Measurements from ENCODE around the gene EME1. TPM values are rescaled to one million over a fixed set of nuclear protein-coding genes. Genes with fewer than 3 reads are reported as not detected.
A peak's percentile ranks its signal among the peaks of the same experiment; 100 is the strongest.
"Not testable (repeated sequence)": the region's sequence is repeated elsewhere in the genome, so short reads cannot be mapped to it uniquely, and the experiment has no call there.

EME1 gene
- total RNA-seq, 1 donor from 2014 or later, result 0.35 TPM

DNA sequence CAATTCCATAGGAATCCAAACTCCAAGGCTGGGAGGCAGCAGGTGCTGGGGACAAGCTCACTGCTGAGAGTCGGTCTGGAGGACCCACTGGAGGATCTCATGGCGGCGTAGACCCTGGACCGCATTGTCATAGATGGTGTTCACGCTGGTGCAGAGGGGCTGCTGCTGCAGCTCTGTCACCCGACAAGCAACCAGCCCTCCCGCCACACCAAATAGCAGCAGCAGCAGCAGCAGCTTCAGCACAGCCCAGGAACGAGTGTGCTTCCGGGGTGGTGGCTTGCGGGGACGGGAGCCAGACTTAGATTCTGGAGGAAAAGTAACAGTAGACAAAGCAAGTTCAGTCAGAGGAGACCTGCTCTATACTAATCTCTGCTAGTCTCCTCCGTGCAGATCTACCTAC is 9.9 kb downstream of the EME1 start:
- intact Hi-C loops (cut with DNase I), result no loop called here
- no peak for DNase-seq (ENCODE audit: low spot score)

DNA sequence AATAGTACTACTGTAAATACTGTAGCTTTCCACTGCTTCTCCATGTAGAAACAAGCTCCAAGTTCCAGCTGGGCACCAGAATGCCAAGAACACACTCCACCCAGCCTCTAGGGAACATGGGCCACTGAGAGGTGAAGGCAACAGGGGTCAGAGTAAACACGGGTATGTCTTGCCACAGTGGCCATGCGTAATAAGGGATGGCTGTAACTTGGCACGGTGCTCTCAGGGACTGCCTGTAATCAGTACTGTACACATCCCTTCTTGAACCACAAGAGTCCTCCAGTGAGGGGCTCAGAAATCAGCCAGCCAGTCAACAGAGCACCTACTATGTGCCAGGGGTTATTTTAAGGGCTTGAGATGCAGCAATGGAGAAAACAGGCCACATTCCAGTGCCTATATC is 13.5 kb downstream of the EME1 start:
- intact Hi-C loops (cut with DNase I), result no loop called here
- DNase-seq (ENCODE audit: low spot score), result no peak

DNA sequence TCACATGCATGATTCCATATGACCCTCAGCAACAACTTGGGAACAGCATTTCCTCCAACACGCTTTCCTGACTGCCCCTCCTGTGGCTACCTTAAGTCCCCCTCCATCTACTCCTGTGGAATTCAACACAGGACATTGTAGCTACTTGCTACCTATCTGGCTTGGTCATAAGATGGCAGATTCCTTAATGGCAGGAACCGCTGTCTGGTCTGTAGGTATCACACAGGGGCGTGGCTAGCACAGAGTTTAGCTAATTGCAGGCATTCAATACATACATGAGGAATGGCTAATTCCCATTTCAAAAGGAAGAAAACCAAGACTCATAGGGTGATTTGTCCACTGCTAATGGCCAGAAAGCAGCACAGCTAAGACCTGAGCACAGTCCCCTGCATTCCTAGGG is 15.7 kb downstream of the EME1 start:
- intact Hi-C loops (cut with DNase I), result no loop called here
- no peak for DNase-seq (ENCODE audit: low spot score)

DNA sequence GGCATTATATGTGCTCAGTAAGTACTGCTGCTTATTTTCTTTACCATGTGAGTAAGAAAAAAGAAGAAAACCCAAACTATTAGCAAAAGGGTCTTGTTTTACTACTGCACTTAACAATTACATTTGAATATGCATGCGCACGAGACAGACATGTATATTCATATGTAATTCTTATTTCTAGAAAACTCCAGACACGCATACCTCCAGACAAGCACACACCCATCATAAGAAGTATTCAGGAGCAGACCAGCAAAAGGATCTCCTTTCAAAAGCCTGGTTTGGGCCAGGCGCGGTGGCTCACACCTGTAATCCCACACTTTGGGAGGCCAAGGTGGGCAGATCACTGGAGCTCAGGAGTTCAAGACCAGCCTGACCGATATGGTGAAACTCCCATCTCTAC is 16.5 kb downstream of the EME1 start:
- no peak for DNase-seq (ENCODE audit: low spot score)
- intact Hi-C loops (cut with DNase I), result no loop called here

DNA sequence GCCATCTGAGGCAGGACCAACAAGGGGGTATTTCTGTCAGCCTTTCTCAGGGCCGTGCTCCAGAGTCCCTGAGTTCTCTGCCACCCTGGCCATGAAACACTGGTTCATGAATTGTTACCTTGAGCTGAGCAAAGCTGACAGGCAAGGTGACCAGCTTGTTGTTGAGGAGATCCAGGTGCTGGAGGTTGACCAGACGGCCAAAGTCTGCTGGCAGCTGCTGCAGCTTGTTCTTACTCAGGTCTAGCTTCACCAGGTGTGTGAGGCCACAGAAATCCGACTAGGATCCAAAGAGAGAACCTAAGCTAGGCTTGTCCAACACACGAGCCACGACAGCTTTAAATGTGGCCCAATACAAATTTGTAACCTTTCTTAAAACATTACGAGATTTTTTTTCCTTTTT is 19.6 kb downstream of the EME1 start:
- intact Hi-C loops (cut with DNase I), result no loop called here
- DNase-seq (ENCODE audit: low spot score), result no peak

DNA sequence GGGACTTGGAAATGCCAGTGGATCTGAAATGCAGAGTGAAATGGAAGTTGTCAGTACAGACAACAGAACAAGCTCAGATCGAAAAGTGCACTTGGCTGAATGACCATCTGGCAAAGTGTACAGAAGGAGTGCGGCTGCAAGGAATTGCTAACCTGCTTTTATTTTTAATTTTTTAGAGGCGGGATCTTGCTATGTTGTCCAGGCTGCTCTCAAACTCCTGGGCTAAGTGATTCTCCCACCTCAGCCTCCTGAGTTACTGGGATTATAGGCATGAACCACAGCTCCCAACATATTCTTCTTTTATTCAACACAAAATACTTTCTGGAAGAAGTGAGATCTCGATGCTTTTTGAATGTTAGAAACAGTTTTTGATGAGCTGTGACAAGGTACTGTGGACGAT is 20.7 kb downstream of the EME1 start:
- intact Hi-C loops (cut with DNase I), result no loop called here
- DNase-seq (ENCODE audit: low spot score), result no peak

DNA sequence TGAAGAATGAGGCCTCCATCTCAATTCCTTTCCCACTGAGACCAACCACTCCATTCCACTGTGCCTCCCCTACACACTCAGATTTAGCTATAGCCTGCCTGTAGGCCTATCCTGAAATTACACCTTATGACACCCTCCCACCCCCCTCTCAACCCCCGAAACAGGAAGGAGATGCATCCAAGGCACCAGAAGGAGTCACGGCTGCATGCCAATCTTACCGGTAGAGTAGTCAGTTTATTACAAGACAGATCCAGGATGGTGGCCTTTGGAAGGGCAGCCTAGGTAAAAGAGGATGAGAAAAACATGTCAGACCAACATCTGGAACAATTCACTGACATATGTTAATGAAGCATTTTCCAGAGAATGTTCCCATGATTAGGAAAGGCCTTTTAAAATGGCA is 21.7 kb downstream of the EME1 start:
- intact Hi-C loops (cut with DNase I), result no loop called here
- DNase-seq (ENCODE audit: low spot score), result peak; percentile 9

DNA sequence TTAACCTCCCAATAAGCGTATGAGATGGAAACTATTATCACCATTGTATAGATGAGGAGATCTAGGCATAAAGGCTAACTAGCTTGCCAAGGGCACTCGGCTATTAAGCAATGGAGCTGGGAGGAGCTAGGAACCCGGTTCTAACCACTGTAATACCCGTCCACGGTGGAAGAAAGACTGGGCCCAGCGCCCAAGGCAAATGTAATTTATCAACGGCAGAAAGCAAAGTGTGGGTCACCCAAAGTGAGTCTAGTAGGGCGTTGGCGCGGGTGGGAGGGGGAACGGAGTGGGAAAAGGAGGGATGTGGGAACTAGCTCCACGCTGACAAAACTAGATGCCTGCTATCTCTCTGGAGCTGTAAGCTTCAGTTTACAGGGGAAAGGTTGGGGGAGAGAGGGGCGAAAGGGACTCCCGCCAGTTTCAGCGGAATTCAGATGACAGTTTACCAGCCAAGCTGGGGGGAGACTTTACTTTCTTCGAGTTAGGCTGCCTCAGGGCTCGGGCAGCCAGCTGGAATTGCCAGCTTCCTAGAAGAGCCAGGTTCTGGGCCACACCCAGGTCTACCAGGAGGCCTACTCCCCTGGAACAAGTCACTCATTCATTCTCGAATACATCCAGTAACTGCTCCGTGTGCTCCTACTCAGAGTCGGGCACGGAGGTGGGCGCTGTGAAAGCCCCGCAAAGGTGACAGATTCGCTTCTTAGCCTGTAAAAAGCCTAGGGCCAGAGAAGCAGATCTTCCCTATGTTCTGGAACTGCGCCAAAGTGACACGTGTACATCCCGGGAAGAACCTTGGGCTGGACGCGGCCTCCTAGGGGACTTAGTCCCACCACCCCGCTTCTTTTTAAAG is 23.5 kb downstream of the EME1 start:
- DNase-seq (ENCODE audit: low spot score), result peak; percentile 55
- intact Hi-C loops (cut with DNase I), result no loop called here

DNA sequence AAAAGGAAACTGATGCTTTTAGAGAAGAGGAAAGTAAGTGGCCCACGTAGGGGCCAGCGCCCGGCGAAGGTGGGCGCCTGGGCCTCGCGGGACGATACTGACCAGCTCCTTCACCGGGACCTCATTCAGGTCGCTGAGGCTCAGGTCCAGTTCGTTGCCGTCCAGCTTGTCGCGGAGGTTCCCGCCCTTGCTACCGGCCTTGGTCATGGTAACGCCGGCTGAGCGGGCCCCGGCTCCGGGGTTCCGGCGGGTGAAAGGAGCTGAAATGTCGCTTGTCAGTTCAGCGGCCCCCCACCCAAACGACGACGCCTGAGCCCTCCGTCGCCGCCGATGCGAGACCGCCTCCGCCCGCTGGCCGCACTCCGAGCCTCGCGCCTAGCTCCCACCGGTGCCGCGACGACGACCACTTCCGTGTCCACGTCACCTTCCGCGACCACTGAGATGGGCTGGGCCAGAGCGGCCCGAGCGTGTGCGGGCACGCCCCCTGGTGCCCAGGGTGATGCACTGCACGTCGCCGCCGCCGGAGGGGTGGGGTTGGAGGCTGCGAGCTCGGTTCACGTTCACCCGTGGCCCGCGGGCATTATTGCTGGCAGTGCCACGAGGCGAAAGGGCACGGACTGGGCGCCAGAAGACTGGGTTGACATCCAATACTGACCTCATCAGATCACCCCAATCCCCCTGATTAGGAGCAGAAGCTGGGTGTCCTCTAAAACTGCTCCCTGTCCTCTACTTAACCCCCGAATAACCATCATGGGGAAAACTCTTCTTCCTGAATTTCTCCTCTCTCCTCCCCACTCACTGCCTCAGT is 24.3 kb downstream of the EME1 start, which contains the start of gene LRRC59:
LRRC59 (minus strand) TSS at position 413 of the 808 bp plus-strand sequence; CDS start at position 207, 206 bp downstream.
- intact Hi-C loops (cut with DNase I), result no loop called here
- peak; percentile 95 for DNase-seq (ENCODE audit: low spot score)

DNA sequence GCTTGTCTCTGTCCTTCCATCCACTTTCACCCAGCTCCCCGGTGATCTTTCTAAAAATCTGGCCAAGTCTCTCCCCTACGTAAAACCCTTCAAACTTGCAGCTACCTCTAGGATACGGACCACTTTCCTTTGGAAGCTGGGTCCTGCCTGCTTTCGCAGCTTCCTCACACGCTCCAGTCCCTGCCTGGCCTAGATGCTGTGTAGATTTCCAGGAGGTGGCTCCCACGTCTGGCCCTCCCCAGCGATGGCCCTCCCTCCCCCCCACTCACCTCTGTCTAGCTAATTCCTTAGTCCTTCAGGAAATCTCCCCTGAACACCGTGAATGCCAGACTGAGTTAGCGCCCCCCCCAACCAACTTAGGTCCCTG is 24.9 kb downstream of the EME1 start:
- intact Hi-C loops (cut with DNase I), result no loop called here
- DNase-seq (ENCODE audit: low spot score), result peak; percentile 17

DNA sequence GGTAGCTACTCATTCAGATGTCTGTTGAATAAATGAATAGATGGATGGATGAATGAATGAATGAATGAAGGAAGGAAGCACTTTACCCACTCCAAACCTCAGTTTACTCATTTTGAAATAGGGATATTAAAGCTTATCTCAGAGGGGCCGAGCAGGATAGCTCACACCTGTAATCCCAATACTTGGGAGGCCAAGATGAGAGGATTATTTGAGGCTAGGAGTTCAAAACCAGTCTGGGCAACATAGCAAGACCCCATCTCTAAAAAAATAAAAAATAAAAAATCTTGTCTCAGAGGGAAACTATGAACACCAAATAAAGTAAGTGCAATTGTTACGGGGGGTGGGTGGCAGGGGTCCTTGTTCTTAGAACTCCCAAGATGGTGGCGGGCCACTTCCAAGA is 25.6 kb downstream of the EME1 start:
- intact Hi-C loops (cut with DNase I); DNase-seq (ENCODE audit: low spot score): not testable (repeated sequence)

DNA sequence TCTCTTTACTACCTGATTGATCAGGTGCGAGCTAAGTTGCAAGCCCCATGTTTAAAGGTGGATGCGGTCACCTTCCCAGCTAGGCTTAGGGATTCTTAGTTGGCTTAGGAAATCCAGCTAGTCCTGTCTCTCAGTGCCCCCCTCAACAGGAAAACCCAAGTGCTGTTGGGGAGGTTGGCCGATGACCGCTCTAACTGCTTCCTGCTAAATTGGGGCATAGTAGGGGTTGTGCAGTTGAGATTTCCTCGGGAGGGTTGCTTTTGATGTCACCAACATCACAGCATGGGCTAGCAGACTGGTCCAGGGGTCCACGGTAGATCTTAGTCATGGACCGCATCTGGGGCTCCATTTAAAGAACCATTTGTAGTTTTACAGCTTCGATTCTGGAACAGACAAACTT is 26.6 kb downstream of the EME1 start:
- DNase-seq (ENCODE audit: low spot score), result peak; percentile 41
- intact Hi-C loops (cut with DNase I), result not testable (repeated sequence)

DNA sequence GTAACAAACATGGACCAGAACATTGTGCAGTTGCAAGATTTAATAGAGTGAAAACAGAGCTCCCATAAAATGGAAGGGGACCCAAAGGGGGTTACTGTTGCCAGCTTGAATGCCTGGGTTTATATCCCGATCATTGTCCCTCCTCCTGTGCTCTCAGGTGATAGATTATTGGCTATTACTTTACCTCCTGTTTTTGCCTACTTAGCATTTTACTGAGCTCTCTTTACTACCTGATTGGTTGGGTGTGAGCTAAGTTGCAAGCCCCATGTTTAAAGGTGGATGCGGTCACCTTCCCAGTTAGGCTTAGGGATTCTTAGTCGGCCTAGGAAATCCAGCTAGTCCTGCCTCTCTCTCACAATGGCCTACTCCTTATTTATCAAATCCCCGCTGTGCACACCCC is 32.3 kb downstream of the EME1 start:
- DNase-seq (ENCODE audit: low spot score); intact Hi-C loops (cut with DNase I): not testable (repeated sequence)

DNA sequence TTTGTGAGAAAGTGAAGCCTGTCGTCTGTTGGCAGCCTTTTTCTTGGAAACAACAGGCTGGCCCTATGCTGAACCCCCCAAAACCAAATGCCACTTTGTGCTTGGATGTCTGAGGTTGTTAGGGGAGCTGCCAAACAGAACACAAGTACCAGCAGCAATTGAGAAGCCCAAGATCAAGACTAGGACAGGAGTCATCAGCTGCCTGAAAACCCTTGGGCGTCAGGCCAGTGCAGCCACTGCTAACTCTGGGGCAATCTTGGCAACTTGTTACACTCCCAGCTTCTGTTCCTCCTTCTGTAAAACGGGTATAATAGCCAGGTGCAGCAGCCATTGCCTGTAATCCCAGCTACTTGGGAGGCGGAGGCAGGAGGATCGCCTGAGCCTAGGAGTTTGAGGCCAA is 33.5 kb downstream of the EME1 start:
- peak; percentile 17 for DNase-seq (ENCODE audit: low spot score)
- intact Hi-C loops (cut with DNase I), result no loop called here

DNA sequence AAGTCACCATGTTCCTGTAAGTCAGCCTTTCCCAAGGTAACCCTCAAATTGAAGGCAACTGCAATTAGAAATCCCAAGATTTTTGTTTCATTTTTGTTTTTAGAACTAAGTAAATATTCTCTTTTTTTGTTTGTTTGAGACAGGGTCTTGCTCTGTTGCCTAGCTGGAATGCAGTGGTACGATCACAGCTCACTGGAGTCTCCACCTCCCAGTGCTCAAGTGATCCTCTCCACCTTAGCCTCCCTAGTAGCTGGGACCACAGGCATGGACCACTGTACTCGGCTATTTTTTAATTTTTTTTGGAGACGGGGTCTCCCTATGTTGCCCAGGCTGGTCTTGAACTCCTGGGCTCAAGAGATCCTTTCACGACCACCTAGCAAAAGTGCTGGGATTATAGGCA is 34.9 kb downstream of the EME1 start:
- intact Hi-C loops (cut with DNase I), result no loop called here
- peak; percentile 1 for DNase-seq (ENCODE audit: low spot score)

DNA sequence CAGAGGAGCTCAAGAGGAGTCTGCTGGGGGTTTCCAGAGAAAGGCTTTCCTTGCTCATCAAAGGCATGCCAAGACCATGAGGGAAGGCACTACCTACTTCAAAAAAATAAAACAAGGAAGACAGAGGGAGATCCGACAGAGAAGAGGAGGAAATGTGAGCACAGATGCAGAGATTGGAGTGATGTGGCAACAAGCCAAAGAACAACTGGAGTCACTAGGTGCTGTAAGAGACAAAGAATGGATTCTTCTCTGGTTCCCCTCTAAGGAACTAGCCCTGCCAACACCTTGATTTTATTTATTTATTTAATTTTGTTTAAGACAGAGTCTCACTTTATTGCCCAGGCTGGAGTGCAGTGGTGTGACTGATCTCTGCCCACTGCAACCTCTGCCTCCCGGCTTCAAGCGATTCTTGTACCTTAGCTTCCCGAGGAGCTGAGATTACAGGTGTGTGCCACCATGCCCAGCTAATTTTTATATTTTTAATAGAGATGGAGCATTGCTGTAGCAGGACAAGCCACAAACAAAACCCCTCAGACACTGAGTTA is 39.2 kb downstream of the EME1 start:
- intact Hi-C loops (cut with DNase I), result no loop called here
- DNase-seq (ENCODE audit: low spot score), result peak; percentile 53

DNA sequence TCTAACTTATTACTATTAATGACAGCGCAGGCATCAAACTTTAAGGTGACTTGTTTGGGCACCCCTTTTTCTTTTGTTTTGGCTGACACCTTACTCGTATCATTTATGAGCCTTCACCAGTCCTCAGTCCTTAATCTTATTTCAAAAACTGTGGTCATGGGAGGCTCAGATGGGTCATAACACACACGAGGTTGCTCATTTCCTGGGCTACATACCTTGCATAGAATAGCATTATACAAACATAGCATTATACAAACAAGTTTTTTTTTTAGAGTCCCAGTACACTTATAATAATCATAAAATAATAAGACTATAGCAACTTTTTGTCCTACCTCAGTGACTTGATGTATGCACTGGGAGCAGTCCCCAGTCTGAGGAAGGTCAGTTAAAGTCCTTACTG is 41.8 kb downstream of the EME1 start:
- intact Hi-C loops (cut with DNase I), result no loop called here
- DNase-seq (ENCODE audit: low spot score), result no peak

DNA sequence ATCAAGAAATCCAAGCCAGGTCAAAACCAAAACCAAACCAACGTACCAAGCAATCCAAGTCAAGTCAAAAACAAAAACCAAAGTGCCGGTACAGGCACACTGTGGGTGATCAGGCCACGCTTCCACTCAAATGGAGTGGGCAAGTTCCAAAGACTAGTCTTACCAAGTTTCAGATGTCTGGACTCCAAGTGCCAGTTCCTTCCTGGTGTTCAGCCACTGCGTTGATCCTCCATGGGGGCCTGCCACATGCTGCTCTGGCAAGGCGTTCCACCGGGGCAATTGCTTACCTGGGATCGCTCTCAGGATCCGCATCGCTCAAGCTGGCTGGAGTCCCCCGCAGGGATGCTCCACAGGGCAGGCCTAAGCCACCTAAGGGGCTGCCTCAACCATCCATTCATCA is 46.5 kb downstream of the EME1 start:
- DNase-seq (ENCODE audit: low spot score); intact Hi-C loops (cut with DNase I): not testable (repeated sequence)

DNA sequence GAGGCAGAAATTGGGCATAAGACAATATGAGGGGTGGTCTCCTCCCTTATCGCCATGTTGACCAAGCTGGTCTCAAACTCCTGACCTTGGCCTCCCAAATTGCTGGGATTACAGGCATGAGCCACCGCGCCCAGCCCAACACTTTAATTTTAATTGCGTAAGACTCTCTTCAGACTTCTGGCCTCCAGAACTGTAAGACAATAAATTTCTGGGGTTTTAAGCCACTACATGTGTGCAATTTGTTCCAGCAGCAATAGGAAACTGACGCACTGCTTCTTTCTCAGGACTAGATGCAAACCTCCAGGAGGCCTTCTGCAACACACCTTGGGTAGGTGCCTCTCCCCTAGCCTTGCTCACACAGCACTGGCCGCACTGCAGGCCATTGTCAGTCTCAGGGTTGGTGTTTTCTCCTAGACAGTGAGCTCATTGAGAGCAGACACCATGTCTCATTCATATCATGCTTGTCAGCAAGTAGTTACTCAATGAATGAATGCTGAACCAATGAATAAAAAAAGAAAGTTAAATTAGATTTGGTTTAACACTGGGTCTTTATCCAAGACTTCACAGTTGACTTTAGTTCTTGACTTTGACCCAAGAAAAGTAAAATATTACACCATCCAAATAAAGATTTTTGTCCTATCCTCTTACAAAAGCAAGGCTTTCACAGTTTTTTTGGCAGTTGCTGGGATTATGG is 47.5 kb downstream of the EME1 start:
- intact Hi-C loops (cut with DNase I), result no loop called here
- DNase-seq (ENCODE audit: low spot score), result no peak
